ENCODE data around the gene ZNF573. TPM values are rescaled to one million over a fixed set of nuclear protein-coding genes. Genes with fewer than 3 reads are reported as not detected.
A peak's percentile ranks its signal among the peaks of the same experiment; 100 is the strongest.

Gene ZNF573
- total RNA-seq, 1 donor from 2014 or later: 4.9 TPM

DNA sequence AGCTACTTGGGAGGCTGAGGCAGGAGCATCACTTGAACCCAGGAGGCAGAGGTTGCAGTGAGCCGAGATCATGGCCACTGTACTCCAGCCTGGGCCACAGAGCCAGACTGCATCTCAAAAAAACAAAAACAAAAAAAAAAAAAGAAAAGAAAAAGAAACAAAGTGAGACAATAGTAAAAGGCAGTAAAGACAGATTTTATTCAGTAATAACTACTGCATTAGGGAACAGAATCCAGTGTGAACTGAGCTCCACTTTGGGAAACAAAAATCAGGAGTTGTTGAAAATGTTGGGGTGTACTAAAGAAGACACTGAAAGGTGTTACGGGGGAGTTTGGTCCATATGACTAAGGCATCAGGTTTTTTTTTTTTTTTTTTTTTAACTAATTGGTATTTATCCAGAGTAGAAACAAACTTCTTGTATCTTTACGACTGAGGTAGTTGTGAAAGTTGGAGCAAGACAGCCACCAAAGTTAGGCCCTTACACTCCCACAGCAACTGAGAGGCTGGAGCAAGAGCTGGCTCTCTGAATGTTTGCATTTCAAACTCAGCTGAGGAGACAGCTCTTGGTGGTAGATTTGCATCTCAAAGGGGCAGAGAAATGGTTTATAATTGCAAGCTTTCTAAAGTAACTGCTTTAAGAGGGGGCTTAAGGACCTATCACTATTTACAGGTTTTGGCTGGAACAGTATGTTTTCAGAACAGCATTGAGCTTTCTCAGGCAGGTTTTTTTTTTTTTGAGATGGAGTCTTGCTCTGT is 84.1 kb downstream of the ZNF573 start:
- no peak for DNase-seq

DNA sequence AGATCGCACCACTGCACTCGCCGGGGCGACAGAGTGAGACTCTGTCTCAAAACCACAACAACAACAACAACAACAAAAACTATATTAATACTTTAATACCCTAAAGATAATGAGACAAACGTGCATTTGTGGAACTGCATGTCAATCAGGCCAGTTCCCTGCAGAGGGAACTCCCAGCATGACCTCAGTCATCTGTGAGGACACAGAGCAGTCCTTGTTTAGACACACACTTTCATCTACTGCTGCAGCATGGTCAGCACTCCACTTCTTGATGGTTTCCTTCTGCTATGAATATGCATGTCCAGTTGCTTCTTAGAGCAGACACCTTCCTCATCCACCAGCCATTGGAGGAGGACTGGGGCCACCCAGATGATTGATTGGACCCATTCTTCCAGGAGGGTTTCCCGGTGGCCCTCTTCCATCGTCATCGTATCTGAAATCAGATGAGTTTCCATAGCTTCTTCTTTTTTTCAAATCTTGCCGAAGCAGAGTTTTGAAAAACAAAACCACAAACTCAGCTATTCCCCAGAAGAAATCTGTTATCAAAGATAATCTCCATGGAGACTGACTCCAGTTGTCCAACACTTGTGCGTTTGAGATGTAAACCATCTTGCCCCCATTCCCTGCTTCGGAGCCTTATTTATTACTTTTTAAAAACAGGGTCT is 86.3 kb downstream of the ZNF573 start:
- DNase-seq: no peak

DNA sequence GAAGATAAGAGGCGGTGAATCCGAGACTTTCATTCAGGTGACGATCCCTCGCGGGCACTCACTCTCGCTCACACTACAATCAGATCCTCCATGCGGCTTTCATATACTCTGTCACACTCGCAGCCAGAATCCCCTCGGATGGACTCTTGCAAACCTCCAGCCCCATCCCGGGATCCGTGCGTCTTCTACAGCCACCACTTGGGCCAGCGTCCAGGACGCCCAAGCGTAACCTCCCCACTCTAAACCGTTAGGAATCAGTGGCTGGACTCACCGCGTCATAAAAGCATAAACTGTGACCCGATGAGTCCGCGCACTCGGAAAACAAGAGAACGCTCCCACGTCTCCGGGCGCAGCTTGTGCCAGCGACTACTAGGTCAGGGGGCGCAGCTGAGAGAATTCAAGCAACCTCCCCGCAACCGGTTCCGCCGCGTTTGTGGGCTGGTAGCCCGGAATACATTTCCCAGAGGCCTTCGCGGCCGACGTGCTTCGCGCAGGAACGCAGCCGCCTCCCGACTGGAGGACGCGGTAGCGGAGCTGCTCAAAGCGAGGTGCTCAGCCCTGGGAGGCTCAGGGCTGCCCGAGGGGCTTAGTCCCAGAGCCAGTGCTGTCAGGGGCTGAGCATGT is 87.4 kb downstream of the ZNF573 start:
- DNase-seq: peak; percentile 92

Other genes starting within 250 kb of the ZNF573 start
- 1.7 and 4.4 TPM in 2 replicates for gene ZNF571, start 184.8 kb downstream of the ZNF573 start, total RNA-seq
- 0.17 and 1.1 TPM in 2 replicates for gene ZNF540, start 184.7 kb downstream of the ZNF573 start, total RNA-seq
- gene ZFP30, start 124.1 kb downstream of the ZNF573 start, total RNA-seq: 14.8 and 23.3 TPM in 2 replicates
- 4.6 and 4.8 TPM in 2 replicates for gene ZNF607, start 59.8 kb downstream of the ZNF573 start, total RNA-seq
- gene WDR87, start 127.0 kb upstream of the ZNF573 start, total RNA-seq: not detected in 2 replicates
- 13.6 and 14.5 TPM in 2 replicates for gene SIPA1L3, start 127.6 kb upstream of the ZNF573 start, total RNA-seq